Measurements from ENCODE around the gene CAMTA1.

GRCh38 chr1:7727809-7728471, 942.7 kb downstream of the CAMTA1 start:
- TF ChIP-seq CTCF (IDR thresholded peaks at IDR 0.05; ENCODE audit: insufficient read depth, low read length, poor library complexity, severe bottlenecking) (no peak), EZH2phosphoT487 (conservative IDR thresholded peaks at IDR 0.05; ENCODE audit: low read length) (no peak)

Measured in SU-DHL-6 (cell line).